Neural progenitor cell (in vitro differentiated cells): ENCODE results near the gene FCER2. TPM values are rescaled to one million over a fixed set of nuclear protein-coding genes. Genes with fewer than 3 reads are reported as not detected.

Experiments used
- DNase-seq: peaks from one replicate; pipeline ENCODE4 v3.0.0-alpha.2; 2016; ENCODE audit warnings: low spot score
- H2AFZ ChIP-seq: fragments of 200-600 bp; sonication (generic); replicated peaks from 2 replicates; pipeline ENCODE4 v1.6.1; 2016; ENCODE audit warnings: antibody characterized with exemption
- H3F3A ChIP-seq: fragments of 200-600 bp; sonication (generic); 2 replicates; pipeline ENCODE4 v1.6.1; 2016; ENCODE audit warnings: antibody characterized with exemption, low read depth
- H3K27ac ChIP-seq: fragments of 200-600 bp; sonication (generic); 2 replicates; pipeline ENCODE4 v1.5.1; 2016; ENCODE audit warnings: mild to moderate bottlenecking
- H3K27me3 ChIP-seq: fragments of 200-600 bp; sonication (generic); 2 replicates; pipeline ENCODE4 v1.6.1; 2016; ENCODE audit warnings: mild to moderate bottlenecking, moderate library complexity
- H3K36me3 ChIP-seq: fragments of 200-600 bp; sonication (generic); 2 replicates; pipeline ENCODE4 v1.5.1; 2016
- H3K4me1 ChIP-seq: fragments of 200-600 bp; sonication (generic); 2 replicates; pipeline ENCODE4 v1.6.1; 2016; ENCODE audit warnings: mixed run types
- H3K4me2 ChIP-seq: fragments of 200-600 bp; sonication (generic); 2 replicates; pipeline ENCODE4 v1.6.1; 2016
- H3K4me3 ChIP-seq: fragments of 200-600 bp; sonication (generic); 2 replicates; pipeline ENCODE4 v1.5.1; 2016
- H3K79me2 ChIP-seq: fragments of 200-600 bp; sonication (generic); 2 replicates; pipeline ENCODE4 v1.6.1; 2016; ENCODE audit warnings: low read depth
- H3K9ac ChIP-seq: fragments of 200-600 bp; sonication (generic); 2 replicates; pipeline ENCODE4 v1.6.1; 2016
- H3K9me3 ChIP-seq: fragments of 200-600 bp; sonication (generic); 2 replicates; pipeline ENCODE4 v1.5.1; 2016; ENCODE audit warnings: low read depth
- H4K20me1 ChIP-seq: fragments of 200-600 bp; sonication (generic); 2 replicates; pipeline ENCODE4 v1.6.1; 2016; ENCODE audit warnings: low read depth
- H3K27ac Mint-ChIP-seq: 3 replicates; pipeline ENCODE4 v1.8.0; 2021; ENCODE audit warnings: mixed read lengths
- H3K27me3 Mint-ChIP-seq: 2 replicates; pipeline ENCODE4 v1.8.0; 2022; ENCODE audit warnings: low read depth, mild to moderate bottlenecking, inconsistent platforms, moderate library complexity, mixed read lengths; ENCODE audit not compliant: insufficient read depth
- H3K36me3 Mint-ChIP-seq: 3 replicates; pipeline ENCODE4 v1.8.0; 2021; ENCODE audit warnings: mixed read lengths
- H3K4me1 Mint-ChIP-seq: 3 replicates; pipeline ENCODE4 v1.8.0; 2021; ENCODE audit warnings: mixed read lengths
- H3K4me3 Mint-ChIP-seq: 3 replicates; pipeline ENCODE4 v1.8.0; 2021; ENCODE audit warnings: mild to moderate bottlenecking, moderate library complexity, mixed read lengths
- H3K9me3 Mint-ChIP-seq: 3 replicates; pipeline ENCODE4 v1.8.0; 2020; ENCODE audit warnings: mixed read lengths
- EZH2 ChIP-seq: fragments of 200-600 bp; sonication (generic); IDR thresholded peaks from 2 replicates; pipeline ENCODE4 v1.6.1; 2017; ENCODE audit warnings: antibody characterized with exemption, mild to moderate bottlenecking, moderate library complexity
- EZH2phosphoT487 ChIP-seq: fragments of 200-600 bp; sonication (generic); IDR thresholded peaks from 2 replicates; pipeline ENCODE4 v1.6.1; 2017; ENCODE audit warnings: antibody characterized with exemption
- total RNA-seq: library from RNA; depleted of rRNA; stranded (reverse); fragments of >200 nt; gene quantifications from 2 replicates; pipeline ENCODE4 v1.2.3, GENCODE V29; 2015; ENCODE audit warnings: low replicate concordance
- TF ChIP-seq, protein P1 (sequence below): fragments of 200-600 bp; sonication (generic); IDR thresholded peaks from 2 replicates; pipeline ENCODE4 v1.5.1; 2017; ENCODE audit warnings: antibody characterized with exemption, mild to moderate bottlenecking

FCER2 gene
- total RNA-seq, 1 donor from 2014 or later: not detected

DNA sequence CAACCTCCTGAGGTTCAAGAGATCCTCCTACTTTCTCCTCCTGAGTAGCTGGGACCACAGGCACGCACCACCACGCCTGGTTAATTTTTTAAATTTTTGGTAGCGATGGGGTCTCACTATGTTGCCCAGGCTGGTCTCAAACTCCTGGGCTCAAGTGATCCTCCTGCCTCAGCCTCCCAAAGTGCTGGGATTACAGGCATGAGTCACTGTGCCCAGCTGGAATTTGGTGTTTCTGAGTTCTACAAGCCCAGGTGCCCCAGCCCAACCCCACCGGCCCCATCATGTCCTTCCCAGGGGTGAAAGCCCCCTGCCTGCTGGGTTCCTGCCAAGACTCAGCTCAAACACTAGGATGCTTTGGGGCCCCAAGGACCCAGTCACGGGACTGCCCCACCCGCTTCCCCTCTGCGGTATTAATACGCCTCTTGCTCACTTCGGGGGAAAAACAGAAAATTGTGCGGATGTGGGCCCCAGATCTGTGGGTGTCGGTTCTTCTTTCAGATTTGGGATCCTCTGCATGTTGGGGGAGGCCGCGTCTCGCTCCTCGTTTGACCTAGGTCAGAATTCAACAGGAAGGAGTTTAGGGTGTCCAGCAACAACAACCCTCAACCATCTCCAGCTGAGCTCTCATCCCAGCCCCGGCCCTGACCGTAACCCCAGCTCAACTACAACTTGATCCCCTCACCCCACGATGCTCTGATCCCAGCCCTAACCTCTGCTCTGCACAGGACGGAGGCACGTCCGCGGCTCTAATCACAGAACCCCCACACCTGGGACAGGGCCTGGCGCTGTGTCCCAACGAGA lies 3.7 kb upstream of the FCER2 start:
- Mint-ChIP-seq H3K4me1 (no peaks in the 10 kb centered on the region), H3K27ac (no peak overlapping the region), H3K36me3 (no peaks in the 10 kb centered on the region), H3K9me3 (no peaks in the 10 kb centered on the region), H3K27me3 (peaks cover 10% of the 10 kb centered on the region), H3K4me3 (no peak overlapping the region)
- no peaks in the 10 kb centered on the region for H3K36me3 ChIP-seq
- no peak overlapping the region for H2AFZ ChIP-seq
- no peak overlapping the region for H3K4me2 ChIP-seq
- no peak overlapping the region for H3K4me3 ChIP-seq
- no peak overlapping the region for H3K27ac ChIP-seq
- H4K20me1 ChIP-seq: no peaks in the 10 kb centered on the region
- H3K9me3 ChIP-seq: no peaks in the 10 kb centered on the region
- H3F3A ChIP-seq: no peaks in the 10 kb centered on the region
- no peak overlapping the region for H3K9ac ChIP-seq
- DNase-seq: no peak
- H3K27me3 ChIP-seq: no peaks in the 10 kb centered on the region
- TF ChIP-seq EZH2phosphoT487: no peak
- no peaks in the 10 kb centered on the region for H3K4me1 ChIP-seq
- no peaks in the 10 kb centered on the region for H3K79me2 ChIP-seq

DNA sequence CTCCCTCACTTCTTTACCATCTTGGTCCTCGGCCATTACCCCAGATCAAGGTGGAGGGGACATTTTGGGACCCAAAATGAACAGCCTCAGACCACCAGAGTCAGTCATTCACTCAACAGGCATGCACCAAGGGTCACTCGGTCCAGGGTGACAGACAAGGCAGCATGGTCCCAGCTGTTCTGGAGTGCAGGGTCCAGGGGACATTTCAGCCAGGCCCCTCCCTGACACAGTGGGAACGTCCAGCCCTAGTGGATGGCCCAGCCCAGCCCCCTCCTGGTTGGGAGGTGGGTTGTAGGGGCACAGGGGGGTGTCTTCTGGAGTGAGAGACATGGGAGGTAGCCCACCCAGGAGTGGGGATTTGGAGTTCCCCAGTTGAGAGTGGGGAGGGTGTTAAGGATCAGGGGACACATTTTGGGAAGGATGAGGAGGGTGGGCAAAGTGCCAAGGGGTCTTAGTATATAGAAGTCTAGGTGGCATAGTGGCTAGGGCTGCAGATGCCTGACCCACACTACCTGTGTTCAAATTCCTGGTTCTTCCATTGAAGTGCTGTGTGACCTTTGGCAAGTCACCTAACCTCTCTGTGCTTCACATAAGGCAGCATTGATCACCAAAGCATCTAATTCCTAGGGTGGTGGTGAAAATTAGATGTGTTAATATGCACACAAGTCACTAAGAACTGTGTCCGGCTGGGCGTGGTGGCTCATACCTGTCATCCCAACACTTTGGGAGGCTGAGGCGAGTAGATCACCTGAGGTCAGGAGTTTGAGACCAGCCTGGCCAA lies 2.5 kb upstream of the FCER2 start:
- H3K9me3 Mint-ChIP-seq: no peaks in the 10 kb centered on the region
- H3K27me3 Mint-ChIP-seq: peaks cover 9% of the 10 kb centered on the region
- Histone ChIP-seq H3K4me3 (no peak overlapping the region), H3K36me3 (no peaks in the 10 kb centered on the region), H4K20me1 (no peaks in the 10 kb centered on the region), H3K9me3 (no peaks in the 10 kb centered on the region), H3K4me1 (no peaks in the 10 kb centered on the region), H3K4me2 (no peak overlapping the region), H2AFZ (no peak overlapping the region), H3K27me3 (peaks cover 8% of the 10 kb centered on the region), H3K27ac (no peak overlapping the region), H3F3A (no peaks in the 10 kb centered on the region), H3K79me2 (no peaks in the 10 kb centered on the region), H3K9ac (no peak overlapping the region)
- no peak overlapping the region for H3K27ac Mint-ChIP-seq
- H3K4me1 Mint-ChIP-seq: no peaks in the 10 kb centered on the region
- DNase-seq: no peak
- no peak for TF ChIP-seq EZH2
- TF ChIP-seq, protein P1, sequence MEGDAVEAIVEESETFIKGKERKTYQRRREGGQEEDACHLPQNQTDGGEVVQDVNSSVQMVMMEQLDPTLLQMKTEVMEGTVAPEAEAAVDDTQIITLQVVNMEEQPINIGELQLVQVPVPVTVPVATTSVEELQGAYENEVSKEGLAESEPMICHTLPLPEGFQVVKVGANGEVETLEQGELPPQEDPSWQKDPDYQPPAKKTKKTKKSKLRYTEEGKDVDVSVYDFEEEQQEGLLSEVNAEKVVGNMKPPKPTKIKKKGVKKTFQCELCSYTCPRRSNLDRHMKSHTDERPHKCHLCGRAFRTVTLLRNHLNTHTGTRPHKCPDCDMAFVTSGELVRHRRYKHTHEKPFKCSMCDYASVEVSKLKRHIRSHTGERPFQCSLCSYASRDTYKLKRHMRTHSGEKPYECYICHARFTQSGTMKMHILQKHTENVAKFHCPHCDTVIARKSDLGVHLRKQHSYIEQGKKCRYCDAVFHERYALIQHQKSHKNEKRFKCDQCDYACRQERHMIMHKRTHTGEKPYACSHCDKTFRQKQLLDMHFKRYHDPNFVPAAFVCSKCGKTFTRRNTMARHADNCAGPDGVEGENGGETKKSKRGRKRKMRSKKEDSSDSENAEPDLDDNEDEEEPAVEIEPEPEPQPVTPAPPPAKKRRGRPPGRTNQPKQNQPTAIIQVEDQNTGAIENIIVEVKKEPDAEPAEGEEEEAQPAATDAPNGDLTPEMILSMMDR: no peak
- no peak for TF ChIP-seq EZH2phosphoT487
- no peaks in the 10 kb centered on the region for H3K36me3 Mint-ChIP-seq
- no peak overlapping the region for H3K4me3 Mint-ChIP-seq

DNA sequence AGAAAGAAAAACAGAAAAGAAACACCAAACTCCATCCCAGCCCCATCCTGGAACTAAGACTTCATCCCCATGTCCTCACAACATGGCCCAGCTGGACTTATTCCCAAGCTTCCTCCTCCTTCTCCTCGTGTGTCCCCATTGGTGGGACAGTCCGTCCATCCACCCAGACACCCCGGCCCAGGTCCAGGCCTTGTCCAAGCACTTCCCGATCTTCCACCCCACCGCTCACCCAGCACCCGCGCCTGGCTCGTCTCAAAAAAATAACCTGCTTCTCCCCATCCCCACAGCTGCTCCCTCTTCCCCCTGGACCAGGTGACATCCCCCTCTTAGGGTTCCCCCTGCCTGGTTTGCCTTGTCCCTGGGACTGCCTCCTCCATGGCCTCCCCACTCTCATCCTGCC lies 1.4 kb upstream of the FCER2 start:
- no peaks in the 10 kb centered on the region for H4K20me1 ChIP-seq
- H2AFZ ChIP-seq: no peak overlapping the region
- Mint-ChIP-seq H3K4me3 (no peak overlapping the region), H3K27me3 (peaks cover 9% of the 10 kb centered on the region), H3K36me3 (no peaks in the 10 kb centered on the region), H3K9me3 (no peaks in the 10 kb centered on the region), H3K27ac (no peak overlapping the region), H3K4me1 (no peaks in the 10 kb centered on the region)
- no peaks in the 10 kb centered on the region for H3K79me2 ChIP-seq
- no peaks in the 10 kb centered on the region for H3K9me3 ChIP-seq
- H3K9ac ChIP-seq: no peak overlapping the region
- no peaks in the 10 kb centered on the region for H3K4me1 ChIP-seq
- H3K27ac ChIP-seq: no peak overlapping the region
- H3K27me3 ChIP-seq: peaks cover 20% of the 10 kb centered on the region
- H3K4me2 ChIP-seq: no peak overlapping the region
- no peaks in the 10 kb centered on the region for H3F3A ChIP-seq
- no peak for TF ChIP-seq EZH2
- TF ChIP-seq, protein P1: no peak
- TF ChIP-seq EZH2phosphoT487: no peak
- DNase-seq: no peak
- H3K4me3 ChIP-seq: no peak overlapping the region
- no peaks in the 10 kb centered on the region for H3K36me3 ChIP-seq
